ENCODE results near the gene PRICKLE3. TPM values are rescaled to one million over a fixed set of nuclear protein-coding genes. Genes with fewer than 3 reads are reported as not detected.

PRICKLE3 gene
- total RNA-seq, 2 experiments from 2014 or later, result 1.8 to 2.3 TPM

GRCh38 chrX:49212861-49213260, 26.7 kb upstream of the PRICKLE3 start:
- no peaks in the 10 kb centered on the region for H3K4me1 Mint-ChIP-seq (ENCODE audit: low read depth)
- ATAC-seq (ENCODE audit: poor library complexity) (no peak), DNase-seq (no peak)
- intact Hi-C loops (cut with DNase I, micrococcal nuclease), result no loop called here
- H3K27me3 Mint-ChIP-seq, result no peaks in the 10 kb centered on the region
- Histone ChIP-seq H3K36me3 (ENCODE audit: insufficient read depth, low read length) (no peaks in the 10 kb centered on the region), H3K27me3 (ENCODE audit: control insufficient read depth in 1 of 2, insufficient read depth in 2 of 2, low read length in 2 of 2) (no peaks in the 10 kb centered on the region), H3K27ac (ENCODE audit: low read depth in 1 of 2, low read length in 2 of 2) (no peak overlapping the region), H3K4me1 (ENCODE audit: insufficient read depth, low read length) (no peaks in the 10 kb centered on the region), H3K4me3 (ENCODE audit: low read length) (no peak overlapping the region), H3K9me3 (ENCODE audit: control insufficient read depth in 1 of 2, insufficient read depth in 1 of 2, low read length in 2 of 2) (no peaks in the 10 kb centered on the region)
- H3K27ac Mint-ChIP-seq, result no peak overlapping the region
- no peak overlapping the region for H3K4me3 Mint-ChIP-seq
- H3K36me3 Mint-ChIP-seq (ENCODE audit: low read depth), result no peaks in the 10 kb centered on the region
- TF ChIP-seq CTCF (IDR thresholded peaks at IDR 0.05), result no peak
- no peaks in the 10 kb centered on the region for H3K9me3 Mint-ChIP-seq
- POLR2A ChIA-PET, result no interaction called here
- CTCF ChIA-PET, result no interaction called here

DNA sequence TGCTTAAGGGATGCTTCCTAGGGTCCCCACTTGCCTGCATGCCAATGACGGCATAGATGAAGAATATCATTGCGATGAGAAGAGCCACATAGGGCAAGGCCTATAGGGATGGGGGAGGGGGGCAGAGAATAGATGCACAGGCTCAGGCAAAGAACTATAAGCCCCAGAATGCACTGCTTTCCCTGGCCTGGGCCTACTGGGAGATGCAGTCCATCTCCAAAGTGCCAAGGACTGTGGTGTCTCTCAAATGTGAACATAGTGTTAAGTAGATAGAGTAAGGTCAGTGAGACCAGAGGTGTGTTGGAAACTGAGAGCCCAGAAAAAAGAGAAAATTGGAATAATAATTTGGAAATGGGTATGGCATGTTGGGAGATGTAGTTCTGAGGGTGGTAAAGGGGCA, 26.0 kb upstream of the PRICKLE3 start:
- no peaks in the 10 kb centered on the region for H3K27me3 ChIP-seq (ENCODE audit: control insufficient read depth in 1 of 2, insufficient read depth in 2 of 2, low read length in 2 of 2)
- no peak overlapping the region for H3K27ac Mint-ChIP-seq
- H3K9me3 Mint-ChIP-seq, result no peaks in the 10 kb centered on the region
- ChIA-PET POLR2A (no interaction called here), CTCF (no interaction called here)
- no peak for TF ChIP-seq CTCF (IDR thresholded peaks at IDR 0.05)
- no peak overlapping the region for H3K27ac ChIP-seq (ENCODE audit: low read depth in 1 of 2, low read length in 2 of 2)
- no peaks in the 10 kb centered on the region for H3K4me1 ChIP-seq (ENCODE audit: insufficient read depth, low read length)
- DNase-seq, result no peak
- H3K9me3 ChIP-seq (ENCODE audit: control insufficient read depth in 1 of 2, insufficient read depth in 1 of 2, low read length in 2 of 2), result no peaks in the 10 kb centered on the region
- H3K4me3 Mint-ChIP-seq, result no peak overlapping the region
- H3K36me3 Mint-ChIP-seq (ENCODE audit: low read depth), result no peaks in the 10 kb centered on the region
- no peaks in the 10 kb centered on the region for H3K4me1 Mint-ChIP-seq (ENCODE audit: low read depth)
- no peaks in the 10 kb centered on the region for H3K36me3 ChIP-seq (ENCODE audit: insufficient read depth, low read length)
- no peak overlapping the region for H3K4me3 ChIP-seq (ENCODE audit: low read length)
- intact Hi-C loops (cut with DNase I, micrococcal nuclease), result no loop called here
- ATAC-seq (ENCODE audit: poor library complexity), result no peak
- no peaks in the 10 kb centered on the region for H3K27me3 Mint-ChIP-seq

- H3K36me3 Mint-ChIP-seq (ENCODE audit: low read depth), result no peaks in the 10 kb centered on the region
- ATAC-seq (ENCODE audit: poor library complexity), result no peak
- intact Hi-C loops (cut with DNase I, micrococcal nuclease), result no loop called here
- no peaks in the 10 kb centered on the region for H3K27me3 Mint-ChIP-seq
- no peaks in the 10 kb centered on the region for H3K9me3 Mint-ChIP-seq
- Histone ChIP-seq H3K36me3 (ENCODE audit: insufficient read depth, low read length) (no peaks in the 10 kb centered on the region), H3K9me3 (ENCODE audit: control insufficient read depth in 1 of 2, insufficient read depth in 1 of 2, low read length in 2 of 2) (no peaks in the 10 kb centered on the region), H3K27ac (ENCODE audit: low read depth in 1 of 2, low read length in 2 of 2) (no peak overlapping the region), H3K27me3 (ENCODE audit: control insufficient read depth in 1 of 2, insufficient read depth in 2 of 2, low read length in 2 of 2) (no peaks in the 10 kb centered on the region), H3K4me3 (ENCODE audit: low read length) (no peak overlapping the region), H3K4me1 (ENCODE audit: insufficient read depth, low read length) (no peaks in the 10 kb centered on the region)
- no peaks in the 10 kb centered on the region for H3K4me1 Mint-ChIP-seq (ENCODE audit: low read depth)
- ChIA-PET CTCF (no interaction called here), POLR2A (no interaction called here)
- no peak overlapping the region for H3K4me3 Mint-ChIP-seq
- TF ChIP-seq CTCF (IDR thresholded peaks at IDR 0.05), result no peak
- H3K27ac Mint-ChIP-seq, result no peak overlapping the region
- DNase-seq, result no peak
Observed at GRCh38 chrX:49211074-49211473, 24.9 kb upstream of the PRICKLE3 start.
